Fibroblast of the conjunctiva (primary cell): ENCODE data around the gene ZNF692.
A peak's percentile ranks its signal among the peaks of the same experiment; 100 is the strongest.
"Not testable (repeated sequence)": the region's sequence is repeated elsewhere in the genome, so short reads cannot be mapped to it uniquely, and the experiment has no call there.

Experiments
- DNase-seq: peaks from one replicate; pipeline ENCODE4 v3.0.0-alpha.2; 2010; ENCODE audit warnings: low read depth

The ZNF692 gene

GRCh38 chr1:248849152-248849551 is 9.7 kb downstream of the ZNF692 start:
- no peak for DNase-seq

- no peak for DNase-seq
These were observed 10.3 kb downstream of the ZNF692 start for GRCh38 chr1:248848602-248849001.

GRCh38 chr1:248847956-248848561 is 10.8 kb downstream of the ZNF692 start:
- no peak for DNase-seq

GRCh38 chr1:248847181-248847955 is 11.5 kb downstream of the ZNF692 start:
- DNase-seq, result no peak

GRCh38 chr1:248844526-248844925 is 14.4 kb downstream of the ZNF692 start:
- DNase-seq, result no peak

- no peak for DNase-seq
These were observed 15.2 kb downstream of the ZNF692 start for GRCh38 chr1:248843687-248844086.

GRCh38 chr1:248842781-248843331 is 16.0 kb downstream of the ZNF692 start:
- no peak for DNase-seq

- DNase-seq, result peak; percentile 57
These were observed 17.0 kb downstream of the ZNF692 start for GRCh38 chr1:248841702-248842395.

- no peak for DNase-seq
These were observed 17.9 kb downstream of the ZNF692 start for GRCh38 chr1:248840946-248841345.

- DNase-seq, result no peak
These were observed 19.7 kb downstream of the ZNF692 start for GRCh38 chr1:248839168-248839555.

GRCh38 chr1:248838357-248839167 is 20.3 kb downstream of the ZNF692 start:
- peak; percentile 63 for DNase-seq

- DNase-seq, result peak; percentile 95
These were observed 21.0 kb downstream of the ZNF692 start, which contains the start of gene ZNF672 for GRCh38 chr1:248837781-248838356. Gene ZNF672 (plus strand): TSS chr1:248838224. CDS start chr1:248847275, 9,051 bp downstream.

GRCh38 chr1:248837045-248837780 is 21.7 kb downstream of the ZNF692 start:
- no peak for DNase-seq

GRCh38 chr1:248834343-248834940 is 24.4 kb downstream of the ZNF692 start:
- no peak for DNase-seq

- no peak for DNase-seq
These were observed 27.0 kb downstream of the ZNF692 start for GRCh38 chr1:248831842-248832241.

GRCh38 chr1:248830718-248831017 is 28.2 kb downstream of the ZNF692 start:
- DNase-seq, result not testable (repeated sequence)

- DNase-seq, result no peak
These were observed 30.0 kb downstream of the ZNF692 start for GRCh38 chr1:248828845-248829244.

- peak; percentile 91 for DNase-seq
These were observed 32.8 kb downstream of the ZNF692 start, which contains the start of gene SH3BP5L for GRCh38 chr1:248825909-248826760. Gene SH3BP5L (minus strand): TSS chr1:248825915. CDS start chr1:248824935, 980 bp downstream.

GRCh38 chr1:248825573-248825908 is 33.3 kb downstream of the ZNF692 start:
- DNase-seq, result no peak

GRCh38 chr1:248825136-248825535 is 33.7 kb downstream of the ZNF692 start:
- no peak for DNase-seq
